HG03469 (cell line): ENCODE measurements around the gene METAP1D.

Experiments used
- ATAC-seq: cut with Tn5 transposase; IDR thresholded peaks from one replicate; pipeline ENCODE4 v1.9.1; 2021; ENCODE audit warnings: mild to moderate bottlenecking, moderate library complexity, moderate number of reproducible peaks; ENCODE audit not compliant: unreplicated experiment

The METAP1D gene

DNA sequence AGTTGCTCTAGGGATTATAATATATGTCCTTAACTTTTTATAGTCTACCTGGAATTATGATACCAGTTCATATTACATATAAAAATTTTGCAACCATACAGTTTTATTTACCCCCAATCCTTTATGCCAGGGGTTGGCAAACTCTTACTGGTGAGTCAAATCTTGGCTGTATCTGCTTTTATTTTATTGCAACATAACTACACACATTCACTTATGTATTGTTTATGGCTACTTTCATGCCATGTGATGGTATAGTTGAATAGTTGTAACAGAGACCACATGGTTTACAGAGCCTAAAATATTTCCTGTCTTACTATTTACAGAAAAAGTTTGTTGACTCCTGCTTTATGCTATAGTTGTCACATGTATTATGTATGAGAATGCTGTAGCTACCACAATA is 128.7 kb downstream of the METAP1D start:
- no peak for ATAC-seq

DNA sequence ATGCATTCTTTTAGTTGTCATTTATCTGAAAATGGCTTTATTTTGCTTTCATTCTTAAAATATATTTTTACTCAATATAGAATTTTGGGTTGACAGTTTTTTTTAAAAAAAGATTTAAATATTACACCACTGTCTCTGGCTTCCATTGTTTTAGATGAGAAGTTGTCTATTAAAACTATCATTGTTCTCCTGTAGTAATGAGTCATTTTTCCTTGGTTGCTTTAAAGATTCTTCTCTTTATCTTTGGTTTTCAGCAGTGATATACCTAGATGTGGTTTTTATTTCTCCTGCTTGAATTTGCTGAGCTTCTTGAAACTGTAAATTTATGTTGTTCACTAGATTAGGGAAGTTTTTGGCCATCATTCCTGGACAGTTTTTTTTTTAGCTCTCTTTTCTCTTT is 129.7 kb downstream of the METAP1D start:
- no peak for ATAC-seq
